HG02571 (cell line): Measurements from ENCODE around the gene NLN.
"Not testable (repeated sequence)": the region's sequence is repeated elsewhere in the genome, so short reads cannot be mapped to it uniquely, and the experiment has no call there.

Source experiments
- ATAC-seq: cut with Tn5 transposase; IDR thresholded peaks from one replicate; pipeline ENCODE4 v1.9.1; 2021; ENCODE audit warnings: mild to moderate bottlenecking, moderate library complexity; ENCODE audit not compliant: unreplicated experiment

NLN gene

DNA sequence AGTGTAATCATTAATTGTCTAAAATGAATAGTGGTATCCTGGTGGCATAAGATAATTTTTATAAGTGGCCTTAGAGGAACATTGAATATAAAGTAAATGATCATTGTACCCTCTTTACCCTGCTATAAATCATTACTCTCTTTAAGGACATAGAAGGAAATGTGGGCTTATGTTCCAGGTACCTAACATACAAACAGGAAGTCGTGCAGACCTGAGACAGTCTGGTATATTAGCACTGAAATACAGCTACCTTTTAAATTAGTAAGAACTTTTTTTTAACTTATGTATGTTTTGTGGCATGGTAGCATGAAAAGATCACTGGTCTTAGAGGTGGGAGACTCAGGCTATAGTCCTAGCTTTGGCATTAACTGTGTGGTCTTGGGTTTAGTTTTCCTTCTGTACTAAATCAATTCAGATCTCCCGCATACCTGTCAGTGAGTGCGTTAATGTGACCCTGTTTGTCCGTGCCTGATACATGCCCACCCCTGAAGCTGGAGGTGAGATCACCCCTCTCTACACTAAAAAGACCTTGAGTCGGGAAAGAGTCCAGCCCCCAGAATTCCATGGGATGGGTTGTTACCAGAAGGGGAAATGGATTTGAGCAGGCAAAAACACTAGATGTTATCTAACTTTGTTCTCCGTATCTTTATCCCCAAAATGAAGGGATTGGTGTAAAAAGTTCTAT lies 145.0 kb downstream of the NLN start:
- ATAC-seq: no peak

DNA sequence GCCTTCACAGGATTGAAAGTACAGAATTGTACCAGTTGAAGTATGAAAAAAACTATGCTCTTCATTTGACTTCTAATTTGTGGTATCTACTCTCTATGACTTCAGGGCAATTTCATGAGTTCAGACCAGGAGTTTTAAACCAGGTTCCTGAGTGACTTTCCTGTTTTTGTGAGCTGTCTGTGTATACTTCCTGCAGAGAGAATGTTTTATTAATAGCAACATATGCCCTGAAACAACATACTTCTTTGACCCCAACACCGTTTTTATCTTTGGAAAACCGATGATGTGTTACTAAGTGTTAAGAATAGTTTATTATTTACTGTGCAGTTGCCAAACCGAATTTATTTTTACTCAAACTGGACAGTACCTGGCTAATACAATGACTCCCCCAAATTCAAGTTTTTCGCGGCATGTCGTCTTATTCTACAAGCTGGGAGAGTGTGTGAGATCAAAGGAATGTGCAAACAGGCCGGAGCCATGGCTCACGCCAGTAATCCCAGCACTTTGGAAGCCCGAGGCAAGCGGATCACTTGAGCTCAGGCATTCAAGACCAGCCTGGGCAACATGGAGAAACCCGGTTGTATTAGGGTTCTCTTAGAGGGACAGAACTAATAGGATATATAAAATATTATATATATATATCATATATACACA lies 145.7 kb downstream of the NLN start:
- no peak for ATAC-seq

DNA sequence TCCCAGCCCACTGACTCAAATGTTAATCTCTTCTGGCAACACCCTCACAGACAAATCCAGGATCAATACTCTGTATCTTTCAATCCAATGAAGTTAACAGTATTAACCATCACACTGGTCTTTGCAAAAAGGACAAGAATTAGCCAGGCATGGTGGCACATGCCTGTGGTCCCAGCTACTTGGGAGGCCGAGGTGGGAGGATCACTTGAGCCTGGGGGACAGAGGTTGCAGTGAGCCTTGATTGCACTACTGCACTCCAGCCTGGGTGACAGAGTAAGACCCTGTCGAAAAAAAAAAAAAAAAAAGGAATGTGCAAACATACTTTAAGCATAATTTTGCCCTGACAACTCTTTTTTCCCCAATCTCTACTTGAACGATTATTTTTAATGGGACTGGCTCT lies 146.5 kb downstream of the NLN start:
- ATAC-seq: no peak

DNA sequence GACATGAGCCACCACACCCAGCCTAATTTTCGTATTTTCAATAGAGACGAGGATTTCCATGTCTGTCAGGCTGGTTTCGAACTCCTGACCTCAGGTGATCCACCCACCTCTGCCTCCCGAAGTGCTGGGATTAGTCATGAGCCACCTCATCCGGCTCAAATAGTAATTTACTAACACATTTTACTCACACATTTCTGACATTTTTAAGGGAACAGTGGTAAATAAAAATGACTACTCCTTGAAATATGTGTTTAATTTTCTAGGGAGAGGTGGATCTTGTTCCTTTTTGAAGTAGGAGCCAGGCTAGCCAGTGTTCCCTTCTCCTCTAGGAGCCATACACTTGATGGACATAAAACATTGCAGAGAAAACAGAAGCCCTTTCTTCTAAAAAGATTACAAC lies 149.2 kb downstream of the NLN start:
- no peak for ATAC-seq

DNA sequence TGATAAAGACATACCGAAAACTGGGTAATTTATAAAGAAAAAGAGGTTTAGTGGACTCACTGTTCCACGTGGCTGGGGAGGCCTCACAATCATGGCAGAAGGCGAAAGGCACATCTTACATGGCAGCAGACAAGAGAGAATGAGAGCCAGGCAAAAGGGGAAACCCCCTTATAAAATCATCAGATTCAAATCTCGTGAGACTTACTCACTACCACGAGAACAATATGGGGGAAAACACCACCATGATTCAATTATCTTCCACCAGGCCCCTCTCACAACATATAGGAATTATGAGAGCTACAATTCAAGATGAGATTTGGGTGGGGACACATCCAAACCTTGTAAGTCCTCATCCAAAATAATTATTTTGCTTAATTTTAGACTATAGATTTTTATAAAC lies 149.8 kb downstream of the NLN start:
- not testable (repeated sequence) for ATAC-seq

DNA sequence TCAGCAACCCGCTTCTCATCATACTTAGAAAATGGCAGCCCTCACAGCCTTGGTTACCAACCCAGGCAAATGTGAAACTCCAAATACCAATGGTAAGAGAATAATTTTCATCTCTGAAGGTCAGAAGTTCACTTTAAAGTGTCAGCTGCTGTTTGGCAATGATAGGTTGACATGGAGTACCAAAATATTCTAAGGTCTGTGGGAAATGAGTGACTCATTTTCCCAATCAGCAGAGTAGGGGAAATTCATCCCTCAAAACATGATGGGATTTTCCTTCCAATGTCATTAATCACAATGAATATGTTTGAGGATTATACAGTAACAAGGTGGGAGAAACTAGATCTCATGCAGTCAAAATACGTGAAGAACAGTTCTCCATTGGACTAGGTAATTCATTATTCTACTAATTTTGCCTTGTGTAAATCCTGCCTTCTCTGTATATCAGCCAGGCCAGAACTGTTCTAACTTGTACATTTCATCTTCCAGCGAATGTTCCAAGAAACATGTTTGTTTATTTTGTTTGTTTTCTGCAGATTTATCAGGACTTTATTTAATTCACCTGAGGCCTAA lies 151.3 kb downstream of the NLN start:
- ATAC-seq: no peak

DNA sequence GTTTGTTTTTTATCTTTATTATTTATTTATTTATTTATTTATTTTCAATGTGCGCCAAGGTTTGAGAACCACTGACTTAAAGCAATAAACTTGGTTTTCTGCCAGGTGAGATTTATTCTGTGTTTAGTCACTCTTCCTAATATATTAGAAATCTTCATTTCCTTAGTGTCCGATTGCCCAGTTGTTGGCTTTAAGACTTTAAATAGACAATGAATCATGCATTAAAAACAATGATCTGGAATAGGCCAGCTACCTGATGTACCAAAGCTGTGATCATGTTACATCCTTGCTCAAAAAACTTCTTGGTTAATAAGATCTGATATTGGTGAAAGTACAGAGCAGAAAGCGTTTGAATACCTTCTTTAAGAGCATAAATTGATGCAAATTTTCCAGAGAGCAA lies 152.2 kb downstream of the NLN start:
- no peak for ATAC-seq

DNA sequence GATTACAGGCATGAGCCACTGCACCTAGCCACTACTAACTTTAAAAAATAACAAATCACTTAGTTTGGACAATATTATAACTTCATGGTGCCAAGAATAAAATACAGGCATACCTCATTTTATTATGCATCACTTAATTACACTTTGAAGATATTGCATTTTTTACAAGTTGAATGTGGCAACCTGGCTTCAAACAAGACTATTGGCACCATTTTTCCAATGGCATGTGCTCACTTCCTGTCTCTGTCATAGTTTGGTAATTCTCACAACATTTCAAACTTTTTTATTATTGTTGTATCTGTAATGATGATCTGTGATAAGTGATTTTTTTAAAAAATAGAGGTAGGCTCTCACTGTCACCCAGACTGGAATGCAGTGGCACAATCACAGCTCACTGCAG lies 154.5 kb downstream of the NLN start:
- ATAC-seq: no peak

DNA sequence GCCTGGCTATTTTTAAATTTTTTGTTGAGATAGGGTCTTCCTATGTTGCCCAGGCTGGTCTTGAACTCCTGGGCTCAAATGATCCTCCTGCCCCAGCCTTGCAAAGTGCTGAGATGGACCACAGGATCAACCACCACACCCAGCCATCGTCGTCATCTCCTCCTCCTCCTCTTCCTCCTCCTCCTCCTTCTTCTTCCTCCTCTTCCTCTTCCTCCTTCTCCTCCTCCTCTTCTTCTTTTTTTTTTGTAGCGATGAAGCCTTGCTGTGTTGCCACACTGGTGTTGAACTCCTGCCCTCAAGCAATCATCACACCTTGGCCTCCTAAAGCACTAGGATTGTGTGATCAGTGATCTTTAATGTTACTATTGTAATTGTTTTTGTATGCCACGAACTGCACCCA lies 155.0 kb downstream of the NLN start:
- no peak for ATAC-seq
